ENCODE data around the gene LAMA2.

Gene LAMA2

GRCh38 chr6:129494099-129494498 lies 611.2 kb downstream of the LAMA2 start:
- H3K36me3 ChIP-seq (ENCODE audit: insufficient read depth, low read length) = no peaks in the 10 kb centered on the region
- H3K4me1 ChIP-seq (ENCODE audit: insufficient read depth, low read length) = peaks cover 26% of the 10 kb centered on the region
- no peak overlapping the region for H3K9ac ChIP-seq (ENCODE audit: low read depth, low read length)
- no peaks in the 10 kb centered on the region for H3K9me3 ChIP-seq (ENCODE audit: control insufficient read depth, insufficient read depth, low read length)

GRCh38 chr6:129494586-129494985 lies 611.6 kb downstream of the LAMA2 start:
- Histone ChIP-seq H3K9ac (ENCODE audit: low read depth, low read length) (no peak overlapping the region), H3K36me3 (ENCODE audit: insufficient read depth, low read length) (no peaks in the 10 kb centered on the region), H3K4me1 (ENCODE audit: insufficient read depth, low read length) (peaks cover 26% of the 10 kb centered on the region), H3K9me3 (ENCODE audit: control insufficient read depth, insufficient read depth, low read length) (no peaks in the 10 kb centered on the region)

GRCh38 chr6:129495652-129496051 lies 612.7 kb downstream of the LAMA2 start:
- Histone ChIP-seq H3K9me3 (ENCODE audit: control insufficient read depth, insufficient read depth, low read length) (no peaks in the 10 kb centered on the region), H3K4me1 (ENCODE audit: insufficient read depth, low read length) (peaks cover 28% of the 10 kb centered on the region), H3K9ac (ENCODE audit: low read depth, low read length) (no peak overlapping the region), H3K36me3 (ENCODE audit: insufficient read depth, low read length) (no peaks in the 10 kb centered on the region)

- Histone ChIP-seq H3K9ac (ENCODE audit: low read depth, low read length) (no peak overlapping the region), H3K4me1 (ENCODE audit: insufficient read depth, low read length) (peaks cover 33% of the 10 kb centered on the region), H3K36me3 (ENCODE audit: insufficient read depth, low read length) (no peaks in the 10 kb centered on the region), H3K9me3 (ENCODE audit: control insufficient read depth, insufficient read depth, low read length) (no peaks in the 10 kb centered on the region)
Observed at GRCh38 chr6:129497481-129498441, 614.8 kb downstream of the LAMA2 start.

GRCh38 chr6:129498541-129498940 lies 615.6 kb downstream of the LAMA2 start:
- no peaks in the 10 kb centered on the region for H3K36me3 ChIP-seq (ENCODE audit: insufficient read depth, low read length)
- H3K4me1 ChIP-seq (ENCODE audit: insufficient read depth, low read length) = peaks cover 36% of the 10 kb centered on the region
- H3K9ac ChIP-seq (ENCODE audit: low read depth, low read length) = no peak overlapping the region
- H3K9me3 ChIP-seq (ENCODE audit: control insufficient read depth, insufficient read depth, low read length) = no peaks in the 10 kb centered on the region

GRCh38 chr6:129498950-129499842 lies 616.3 kb downstream of the LAMA2 start:
- Histone ChIP-seq H3K9me3 (ENCODE audit: control insufficient read depth, insufficient read depth, low read length) (no peaks in the 10 kb centered on the region), H3K4me1 (ENCODE audit: insufficient read depth, low read length) (peaks cover 36% of the 10 kb centered on the region), H3K9ac (ENCODE audit: low read depth, low read length) (no peak overlapping the region)

GRCh38 chr6:129499843-129500219 lies 616.9 kb downstream of the LAMA2 start:
- H3K36me3 ChIP-seq (ENCODE audit: insufficient read depth, low read length) = no peaks in the 10 kb centered on the region
- no peaks in the 10 kb centered on the region for H3K9me3 ChIP-seq (ENCODE audit: control insufficient read depth, insufficient read depth, low read length)
- H3K4me1 ChIP-seq (ENCODE audit: insufficient read depth, low read length) = peaks cover 36% of the 10 kb centered on the region
- H3K9ac ChIP-seq (ENCODE audit: low read depth, low read length) = no peak overlapping the region

More at GRCh38 chr6:129498950-129499842, 616.3 kb downstream of the LAMA2 start:
- no peaks in the 10 kb centered on the region for H3K36me3 ChIP-seq (ENCODE audit: insufficient read depth, low read length)

- Histone ChIP-seq H3K36me3 (ENCODE audit: insufficient read depth, low read length) (no peaks in the 10 kb centered on the region), H3K9ac (ENCODE audit: low read depth, low read length) (no peak overlapping the region; the same call in 1 of the 2 replicates), H3K9me3 (ENCODE audit: control insufficient read depth, insufficient read depth, low read length) (no peaks in the 10 kb centered on the region), H3K4me1 (ENCODE audit: insufficient read depth, low read length) (peaks cover 36% of the 10 kb centered on the region)
Observed at GRCh38 chr6:129500958-129501739, 618.2 kb downstream of the LAMA2 start.

- Histone ChIP-seq H3K36me3 (ENCODE audit: insufficient read depth, low read length) (no peaks in the 10 kb centered on the region; the same call in 1 of the 2 replicates), H3K9me3 (ENCODE audit: control insufficient read depth, insufficient read depth, low read length) (no peaks in the 10 kb centered on the region), H3K4me1 (ENCODE audit: insufficient read depth, low read length) (peaks cover 36% of the 10 kb centered on the region), H3K9ac (ENCODE audit: low read depth, low read length) (no peak overlapping the region)
Observed at GRCh38 chr6:129501740-129502660, 619.1 kb downstream of the LAMA2 start.

- H3K9ac ChIP-seq (ENCODE audit: low read depth, low read length) = no peak overlapping the region
- no peaks in the 10 kb centered on the region for H3K9me3 ChIP-seq (ENCODE audit: control insufficient read depth, insufficient read depth, low read length)
- no peaks in the 10 kb centered on the region; the same call in 1 of the 2 replicates for H3K36me3 ChIP-seq (ENCODE audit: insufficient read depth, low read length)
- H3K4me1 ChIP-seq (ENCODE audit: insufficient read depth, low read length) = peaks cover 30% of the 10 kb centered on the region
Observed at GRCh38 chr6:129504456-129504855, 621.5 kb downstream of the LAMA2 start.

- Histone ChIP-seq H3K9me3 (ENCODE audit: control insufficient read depth, insufficient read depth, low read length) (no peaks in the 10 kb centered on the region), H3K4me1 (ENCODE audit: insufficient read depth, low read length) (peaks cover 10% of the 10 kb centered on the region), H3K9ac (ENCODE audit: low read depth, low read length) (no peak overlapping the region), H3K36me3 (ENCODE audit: insufficient read depth, low read length) (no peaks in the 10 kb centered on the region; the same call in 1 of the 2 replicates)
Observed at GRCh38 chr6:129507059-129507807, 624.3 kb downstream of the LAMA2 start.

- no peaks in the 10 kb centered on the region for H3K9me3 ChIP-seq (ENCODE audit: control insufficient read depth, insufficient read depth, low read length)
- peaks cover 5% of the 10 kb centered on the region for H3K4me1 ChIP-seq (ENCODE audit: insufficient read depth, low read length)
- H3K36me3 ChIP-seq (ENCODE audit: insufficient read depth, low read length) = no peaks in the 10 kb centered on the region; the same call in 1 of the 2 replicates
- no peak overlapping the region for H3K9ac ChIP-seq (ENCODE audit: low read depth, low read length)
Observed at GRCh38 chr6:129507846-129508245, 624.9 kb downstream of the LAMA2 start.

Measured in ES-I3 (cell line).